GM19238 (cell line): Measurements from ENCODE around the gene DDX41.

ENCODE experiments used
- DNase-seq: peaks from one replicate; pipeline ENCODE4 v3.0.0; 2011; ENCODE audit warnings: low spot score; ENCODE audit not compliant: insufficient read length

DDX41 gene

GRCh38 chr5:177469750-177470525 is 46.8 kb downstream of the DDX41 start:
- DNase-seq: no peak

- no peak for DNase-seq
Measured at GRCh38 chr5:177468685-177469628, 47.8 kb downstream of the DDX41 start.

- DNase-seq: no peak
Measured at GRCh38 chr5:177468329-177468684, 48.5 kb downstream of the DDX41 start.

GRCh38 chr5:177467436-177467835 is 49.3 kb downstream of the DDX41 start:
- DNase-seq: no peak

GRCh38 chr5:177466861-177467260 is 49.9 kb downstream of the DDX41 start:
- DNase-seq: no peak

GRCh38 chr5:177465044-177465443 is 51.7 kb downstream of the DDX41 start:
- no peak for DNase-seq

GRCh38 chr5:177462021-177462670 is 54.6 kb downstream of the DDX41 start:
- DNase-seq: no peak
